ENCODE measurements around the gene MYO1D. TPM values are rescaled to one million over a fixed set of nuclear protein-coding genes. Genes with fewer than 3 reads are reported as not detected.

MYO1D gene
- total and polyA plus RNA-seq, 2 donors (not counting 3 experiments of a cell fraction or from before 2014, with no cell fraction given) = 37.8 to 85.5 TPM

- H3K4me2 ChIP-seq (ENCODE audit: insufficient read depth, low read length) = no peak overlapping the region
- CTCF ChIA-PET = interaction anchor here (0.6 to 0.8 kb wide), 2 partner anchors 63 to 879 kb away, joined by 3 read pairs; no protein-coding TSS in a partner anchor
Observed at GRCh38 chr17:32871746-32872145, 5.2 kb downstream of the MYO1D start.

GRCh38 chr17:32870969-32871368, 6.0 kb downstream of the MYO1D start:
- no peaks in the 10 kb centered on the region for H3K27me3 ChIP-seq (ENCODE audit: control insufficient read depth in 2 of 2, insufficient read depth in 2 of 2, low read length in 2 of 2)
- H4K20me1 ChIP-seq (replicated peaks; ENCODE audit: control insufficient read depth, extremely low read depth, insufficient read depth, low read length) = no peaks in the 10 kb centered on the region
- H3K4me2 ChIP-seq (ENCODE audit: insufficient read depth, low read length) = peak overlapping the region; percentile 92
- dilution Hi-C loops (cut with MboI; ENCODE audit: extremely low pct_ligation_motif_present, low sequenced_read_pairs) (no loop called here), intact Hi-C loops (cut with micrococcal nuclease) (loop anchor here (1.0 to 5.0 kb wide), 3 partner anchors 16 to 76 kb away; no protein-coding TSS in a partner anchor)
- TF ChIP-seq CTCF (IDR thresholded peaks at IDR 0.05; ENCODE audit: extremely low read depth in 1 of 2, insufficient read depth in 1 of 2, low read depth in 1 of 2, low read length in 2 of 2) (no peak), MYC (IDR thresholded peaks at IDR 0.05; ENCODE audit: low read depth, low read length) (no peak), JUN (IDR thresholded peaks at IDR 0.05; ENCODE audit: borderline replicate concordance, insufficient read depth, insufficient read length, low read depth) (no peak), POLR2A (IDR thresholded peaks at IDR 0.05; ENCODE audit: low read depth, low read length) (no peak), POLR2AphosphoS5 (IDR thresholded peaks at IDR 0.05; ENCODE audit: insufficient read depth, low read depth, low read length) (no peak), GATA2 (IDR thresholded peaks at IDR 0.05; ENCODE audit: insufficient read depth, insufficient read length, low read depth, low read length) (no peak), FOS (IDR thresholded peaks at IDR 0.05; ENCODE audit: borderline replicate concordance, insufficient read depth, low read length) (no peak), MAX (IDR thresholded peaks at IDR 0.05; ENCODE audit: insufficient read depth, insufficient read length) (no peak), EZH2 (IDR thresholded peaks at IDR 0.05; ENCODE audit: borderline replicate concordance, low read depth, low read length, severe bottlenecking) (no peak)
- H3K79me2 ChIP-seq (ENCODE audit: control insufficient read depth, insufficient read depth, low read length) = peaks cover 59% of the 10 kb centered on the region
- no peak overlapping the region for H3K4me3 ChIP-seq (replicated peaks in 1 of 3; ENCODE audit: insufficient read depth in 1 of 3, low read depth in 1 of 3, low read length in 3 of 3)
- ChIA-PET POLR2A (no interaction called here), CTCF (no interaction called here)
- no peaks in the 10 kb centered on the region for H3K36me3 ChIP-seq (ENCODE audit: control insufficient read depth in 2 of 2, extremely low read depth in 1 of 2, insufficient read depth in 2 of 2, low read length in 2 of 2)
- DNase-seq (ENCODE audit: low read depth, low spot score) (no peak), FAIRE-seq (no peak)
- peaks cover 46% of the 10 kb centered on the region for H3K4me1 ChIP-seq (ENCODE audit: control insufficient read depth, extremely low read depth, insufficient read depth, low read length)
- H3K9me1 ChIP-seq (replicated peaks; ENCODE audit: control insufficient read depth, extremely low read depth, insufficient read depth, low read length) = no peaks in the 10 kb centered on the region
- peak overlapping the region; percentile 96 for H3K27ac ChIP-seq (ENCODE audit: insufficient read depth, low read depth, low read length)
- no peaks in the 10 kb centered on the region for H3K9me3 ChIP-seq (replicated peaks; ENCODE audit: control insufficient read depth, insufficient read depth, low read length)
- H3K9ac ChIP-seq (replicated peaks; ENCODE audit: extremely low read depth, insufficient read depth, low read length) = no peak overlapping the region
- no TSS peak for BruUV-seq (replicated peaks)
- no peak overlapping the region for H2AFZ ChIP-seq (ENCODE audit: low read depth, low read length)

More at GRCh38 chr17:32871746-32872145, 5.2 kb downstream of the MYO1D start:
- no peaks in the 10 kb centered on the region for H3K36me3 ChIP-seq (ENCODE audit: control insufficient read depth in 2 of 2, extremely low read depth in 1 of 2, insufficient read depth in 2 of 2, low read length in 2 of 2)
- dilution Hi-C loops (cut with MboI; ENCODE audit: extremely low pct_ligation_motif_present, low sequenced_read_pairs) (no loop called here), intact Hi-C loops (cut with micrococcal nuclease) (loop anchor here (5.0 kb wide), 1 partner anchor 34 kb away; no protein-coding TSS in a partner anchor)
- H3K9me3 ChIP-seq (replicated peaks; ENCODE audit: control insufficient read depth, insufficient read depth, low read length) = no peaks in the 10 kb centered on the region
- no peak overlapping the region for H3K27ac ChIP-seq (ENCODE audit: insufficient read depth, low read depth, low read length)
- no peak overlapping the region for H3K4me3 ChIP-seq (replicated peaks in 1 of 3; ENCODE audit: insufficient read depth in 1 of 3, low read depth in 1 of 3, low read length in 3 of 3)
- DNase-seq (ENCODE audit: low read depth, low spot score) = no peak
- no peak for FAIRE-seq
- no peak overlapping the region for H2AFZ ChIP-seq (ENCODE audit: low read depth, low read length)
- TF ChIP-seq POLR2A (IDR thresholded peaks at IDR 0.05; ENCODE audit: low read depth, low read length) (no peak), POLR2AphosphoS5 (IDR thresholded peaks at IDR 0.05; ENCODE audit: insufficient read depth, low read depth, low read length) (no peak)
- POLR2A ChIA-PET = no interaction called here
- no TSS peak for BruUV-seq (replicated peaks)
- no peaks in the 10 kb centered on the region for H3K27me3 ChIP-seq (ENCODE audit: control insufficient read depth in 2 of 2, insufficient read depth in 2 of 2, low read length in 2 of 2)
- peaks cover 46% of the 10 kb centered on the region for H3K4me1 ChIP-seq (ENCODE audit: control insufficient read depth, extremely low read depth, insufficient read depth, low read length)
- H4K20me1 ChIP-seq (replicated peaks; ENCODE audit: control insufficient read depth, extremely low read depth, insufficient read depth, low read length) = no peaks in the 10 kb centered on the region
- no peak overlapping the region for H3K9ac ChIP-seq (replicated peaks; ENCODE audit: extremely low read depth, insufficient read depth, low read length)
- peaks cover 59% of the 10 kb centered on the region for H3K79me2 ChIP-seq (ENCODE audit: control insufficient read depth, insufficient read depth, low read length)
- no peaks in the 10 kb centered on the region for H3K9me1 ChIP-seq (replicated peaks; ENCODE audit: control insufficient read depth, extremely low read depth, insufficient read depth, low read length)
